SW480 (cell line): ENCODE data around the gene SEMA3E.

Experiments
- DNase-seq: peaks from one replicate; pipeline ENCODE4 v3.0.0-alpha.2; 2016; ENCODE audit warnings: low spot score

Gene SEMA3E

DNA sequence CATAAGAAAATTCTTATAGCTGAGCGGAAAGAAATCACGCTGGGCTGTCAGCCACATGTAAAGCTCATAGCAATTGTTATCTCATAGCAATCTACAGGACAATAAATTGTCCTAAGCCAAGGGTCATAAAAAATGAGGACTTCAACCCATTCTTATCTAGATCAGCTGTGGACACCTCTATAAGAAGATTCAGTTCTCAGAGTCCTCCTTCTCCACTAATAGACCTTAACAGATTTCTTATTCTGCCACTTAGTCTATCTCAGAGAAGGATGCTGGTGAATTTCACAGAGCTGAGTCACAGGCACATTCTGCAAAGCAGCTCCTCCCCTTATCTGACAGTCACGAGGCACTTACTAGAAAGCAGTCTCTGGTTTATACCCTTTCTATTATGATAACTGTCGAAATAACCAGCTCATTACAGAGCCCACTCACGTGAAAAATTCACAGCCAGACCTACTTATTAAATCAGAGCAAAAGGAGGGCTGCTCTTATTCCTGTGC lies 300.9 kb downstream of the SEMA3E start:
- DNase-seq = peak; percentile 37

DNA sequence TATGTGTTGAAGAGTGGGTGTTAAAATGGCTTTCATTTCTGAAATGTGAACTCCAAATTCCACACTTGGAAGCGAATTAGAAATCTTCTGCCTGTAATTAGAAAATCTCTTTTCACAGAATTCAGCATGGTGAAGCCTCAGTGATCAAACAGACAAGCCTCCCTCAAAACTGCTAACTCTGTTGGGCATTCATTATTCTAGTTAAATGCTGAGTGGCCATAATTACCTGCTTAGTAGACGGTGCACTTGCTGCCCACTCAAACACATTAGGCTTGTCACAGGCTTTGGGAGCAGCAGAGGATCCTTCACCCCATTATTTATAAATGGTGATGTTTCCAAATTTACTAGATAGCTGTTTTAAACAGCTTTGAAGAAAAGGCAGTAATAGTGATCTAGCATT lies 309.0 kb downstream of the SEMA3E start:
- DNase-seq = no peak

DNA sequence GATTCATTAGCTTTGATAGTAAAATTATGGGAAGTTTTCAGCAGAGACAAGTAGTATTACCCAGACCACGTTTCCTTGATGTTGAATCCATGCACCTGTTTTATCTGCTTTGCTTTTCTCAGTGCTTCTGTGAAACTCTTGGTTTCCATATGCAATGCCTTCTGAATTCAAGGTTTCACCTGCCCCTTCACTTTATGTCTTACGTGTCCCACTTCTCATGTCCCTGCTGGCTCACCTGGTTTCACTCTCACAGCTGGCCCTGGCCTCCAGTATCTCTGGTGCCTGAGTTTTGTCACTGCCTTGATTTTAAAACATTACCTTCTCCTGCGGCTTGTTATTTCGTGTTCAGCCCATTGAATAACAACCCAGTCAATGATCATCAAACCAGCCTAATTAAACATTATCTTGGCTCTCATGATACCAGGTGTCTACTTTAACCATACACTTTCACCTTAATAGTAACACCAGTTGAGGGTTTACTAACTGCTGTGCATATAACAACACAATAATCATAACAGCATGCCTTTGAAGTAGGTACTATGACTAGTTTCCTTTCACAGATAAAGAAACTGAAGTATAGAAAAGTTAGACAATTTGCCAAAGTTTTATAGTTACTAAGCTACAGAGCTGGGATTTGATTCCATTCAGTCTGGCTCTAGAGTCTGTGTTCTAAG lies 310.5 kb downstream of the SEMA3E start:
- DNase-seq = no peak

DNA sequence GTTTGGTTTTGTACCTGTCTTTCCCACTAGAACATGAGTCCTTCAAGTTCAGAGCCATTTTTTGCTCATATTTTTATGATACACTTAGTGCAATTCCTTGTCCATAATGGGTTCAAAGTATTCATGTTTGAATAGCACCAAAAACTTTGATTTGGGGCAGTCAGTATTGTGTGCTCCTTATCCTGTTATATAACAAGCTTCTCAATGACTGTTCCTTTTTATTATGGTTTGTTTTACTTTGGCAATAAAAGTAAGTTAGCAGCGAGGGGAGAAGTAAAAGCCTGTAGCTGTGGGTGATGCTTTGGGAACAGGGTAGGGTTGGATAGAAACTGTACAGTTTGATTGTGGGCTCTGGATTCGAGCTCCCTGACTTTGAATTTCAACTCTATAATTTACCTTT lies 311.9 kb downstream of the SEMA3E start:
- DNase-seq = no peak

DNA sequence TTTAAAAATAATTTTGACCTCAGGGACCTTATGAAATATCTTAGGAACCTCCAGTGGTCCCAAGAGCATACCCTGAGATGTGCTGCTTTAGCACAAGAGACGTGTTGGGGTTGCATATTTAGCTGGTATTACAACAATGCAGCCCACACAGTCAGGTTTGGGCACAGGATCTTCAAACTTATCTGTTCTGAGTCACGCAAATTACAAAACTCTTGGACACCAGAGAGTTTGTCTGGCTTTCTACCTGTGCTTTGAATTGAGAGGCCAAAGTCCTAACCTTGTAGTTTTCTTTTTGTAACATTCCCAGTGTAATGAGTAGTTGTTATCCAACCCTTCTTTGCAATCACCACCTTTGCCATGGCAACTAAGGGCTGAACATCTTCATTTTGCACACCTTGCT lies 322.7 kb downstream of the SEMA3E start:
- DNase-seq = no peak

DNA sequence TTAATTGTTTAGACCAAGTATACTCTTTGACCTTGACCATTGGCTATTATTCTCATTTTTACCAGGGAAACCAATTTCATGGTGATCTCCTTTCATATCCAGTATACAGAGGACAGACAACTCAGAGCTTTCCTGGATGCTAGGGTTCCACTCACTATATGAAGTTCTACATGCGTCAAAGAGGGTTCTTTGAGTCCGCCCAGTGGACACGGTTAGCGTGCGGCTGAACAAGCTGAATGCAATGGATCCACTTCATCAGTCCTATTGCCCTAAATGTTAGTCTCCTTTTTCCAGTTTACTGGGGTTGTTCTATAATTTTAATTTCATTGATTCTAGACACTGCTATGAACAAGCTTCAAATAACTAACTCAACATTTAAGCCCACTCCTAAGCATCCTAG lies 323.9 kb downstream of the SEMA3E start:
- DNase-seq = no peak

DNA sequence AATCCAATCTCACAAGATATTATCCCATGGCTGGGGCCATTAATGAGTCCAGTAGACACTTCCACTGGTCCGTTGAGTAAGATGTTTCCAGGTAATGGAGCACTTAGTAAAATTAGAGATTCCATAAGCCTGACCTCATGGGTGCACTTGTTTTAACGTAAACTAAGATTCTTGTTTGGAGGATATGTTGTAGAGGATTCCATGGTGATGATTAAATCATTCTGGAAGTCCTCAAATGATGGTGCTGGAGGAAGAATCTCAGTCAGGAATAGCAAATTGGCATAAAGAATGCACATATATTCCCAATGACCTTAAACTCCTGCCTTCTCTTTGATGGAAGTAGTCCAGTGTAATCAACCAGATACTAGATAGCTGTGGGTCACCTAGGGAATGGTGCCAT lies 324.3 kb downstream of the SEMA3E start:
- DNase-seq = no peak

DNA sequence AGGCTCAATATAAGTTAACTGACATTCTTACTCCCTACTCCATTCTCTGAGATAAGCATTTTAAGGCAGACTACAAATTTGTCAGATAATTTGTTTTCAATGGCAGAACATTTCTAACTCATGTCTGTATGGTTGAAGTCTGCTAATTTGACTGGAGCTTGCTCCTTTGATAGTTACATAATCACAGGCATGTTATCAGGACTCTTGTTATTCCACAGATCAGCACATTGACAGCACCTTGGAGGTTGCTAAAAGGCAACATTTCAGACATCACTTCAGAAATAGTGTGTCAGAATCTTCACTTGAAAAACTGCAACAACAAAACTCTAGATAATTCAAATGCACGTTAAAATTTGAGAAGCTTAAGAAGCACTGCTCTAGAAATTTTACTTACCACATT lies 327.9 kb downstream of the SEMA3E start:
- DNase-seq = no peak

DNA sequence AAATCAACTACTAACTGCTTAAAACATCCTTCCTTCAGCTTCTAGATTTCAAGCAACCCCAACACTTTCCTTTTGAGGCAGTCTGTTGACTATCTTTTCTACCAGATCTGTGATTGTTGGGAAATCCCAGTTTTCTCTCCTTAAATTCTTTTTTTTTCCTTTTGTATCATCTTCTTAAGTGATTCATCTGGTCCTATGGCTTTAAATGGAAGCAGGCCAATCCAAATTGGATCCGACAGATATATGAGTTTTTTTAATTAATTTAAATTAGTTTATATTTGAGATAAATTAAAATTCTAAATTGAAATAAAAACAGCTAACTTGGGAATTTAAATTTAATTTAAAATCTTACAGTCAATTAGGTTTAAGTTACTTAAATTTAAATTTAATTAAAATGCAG lies 335.0 kb downstream of the SEMA3E start:
- no peak for DNase-seq
